SU-DHL-6 (cell line): ENCODE measurements around the gene GABRA4.

Experiments
- H2AFZ ChIP-seq: fragments of 200-600 bp; sonication (generic); 2 replicates; pipeline ENCODE4 v1.6.1; 2014; ENCODE audit warnings: low read depth, mild to moderate bottlenecking, moderate library complexity, mixed read lengths, antibody characterized with exemption, low read length; ENCODE audit not compliant: severe bottlenecking
- H3F3A ChIP-seq: fragments of 200-600 bp; shearing (Covaris generic); 2 replicates; pipeline ENCODE4 v1.6.0; 2016; ENCODE audit warnings: antibody characterized with exemption, mild to moderate bottlenecking; ENCODE audit not compliant: insufficient read depth
- H3K27ac ChIP-seq: fragments of 200-600 bp; sonication (generic); 2 replicates; pipeline ENCODE4 v1.5.1; 2016; ENCODE audit warnings: low read depth, mild to moderate bottlenecking, low read length, moderate library complexity, mixed read lengths
- H3K27me3 ChIP-seq: fragments of 200-600 bp; sonication (generic), shearing (Covaris generic); 2 replicates; pipeline ENCODE4 v1.6.0; 2014; ENCODE audit warnings: mild to moderate bottlenecking, low read length
- H3K36me3 ChIP-seq: fragments of 200-600 bp; sonication (generic); 2 replicates; pipeline ENCODE4 v1.6.1; 2014; ENCODE audit warnings: mild to moderate bottlenecking, low read length, mixed read lengths
- H3K4me2 ChIP-seq: fragments of 300-600, 200-600 bp; shearing (Covaris generic), sonication (generic); 2 replicates; pipeline ENCODE4 v1.6.0; 2014; ENCODE audit warnings: low read length, low read depth, mild to moderate bottlenecking; ENCODE audit not compliant: poor library complexity, severe bottlenecking
- H3K4me3 ChIP-seq: fragments of 200-600 bp; sonication (generic); 2 replicates; pipeline ENCODE4 v1.5.1; 2014; ENCODE audit warnings: antibody characterized with exemption, low read length, mild to moderate bottlenecking, mixed read lengths; ENCODE audit not compliant: insufficient read depth, poor library complexity, severe bottlenecking
- H3K79me2 ChIP-seq: fragments of 200-600 bp; sonication (generic); 2 replicates; pipeline ENCODE4 v1.6.1; 2014; ENCODE audit warnings: mild to moderate bottlenecking, low read length, moderate library complexity; ENCODE audit not compliant: insufficient read depth
- H3K9ac ChIP-seq: fragments of 200-600 bp; sonication (generic); 2 replicates; pipeline ENCODE4 v1.7.0; 2014; ENCODE audit warnings: mild to moderate bottlenecking, low read length
- H3K9me2 ChIP-seq: fragments of 200-600 bp; sonication (generic); replicated peaks from 2 replicates; pipeline ENCODE4 v1.6.1; 2014; ENCODE audit warnings: low read length; ENCODE audit not compliant: insufficient read depth
- H3K9me3 ChIP-seq: fragments of 200-600 bp; sonication (generic); 2 replicates; pipeline ENCODE4 v1.6.1; 2014; ENCODE audit warnings: low read length, mixed read lengths; ENCODE audit not compliant: insufficient read depth
- H4K20me1 ChIP-seq: fragments of 200-600 bp; sonication (generic); 2 replicates; pipeline ENCODE4 v1.6.1; 2014; ENCODE audit warnings: low read depth, mild to moderate bottlenecking, antibody characterized with exemption, low read length, moderate library complexity, mixed read lengths
- EZH2phosphoT487 ChIP-seq: fragments of 200-600 bp; sonication (generic), shearing (Covaris generic); conservative IDR thresholded peaks from 2 replicates; pipeline ENCODE4 v1.6.1; 2018; ENCODE audit warnings: mild to moderate bottlenecking, antibody characterized with exemption, low read length, moderate library complexity, mixed read lengths
- TF ChIP-seq, protein P1 (sequence below): fragments of 200-600 bp; sonication (generic); IDR thresholded peaks from one replicate; pipeline ENCODE4 v1.5.1; 2017; ENCODE audit warnings: antibody characterized with exemption, mild to moderate bottlenecking, low read length, moderate library complexity; ENCODE audit not compliant: insufficient read depth, poor library complexity, severe bottlenecking

The GABRA4 gene

DNA sequence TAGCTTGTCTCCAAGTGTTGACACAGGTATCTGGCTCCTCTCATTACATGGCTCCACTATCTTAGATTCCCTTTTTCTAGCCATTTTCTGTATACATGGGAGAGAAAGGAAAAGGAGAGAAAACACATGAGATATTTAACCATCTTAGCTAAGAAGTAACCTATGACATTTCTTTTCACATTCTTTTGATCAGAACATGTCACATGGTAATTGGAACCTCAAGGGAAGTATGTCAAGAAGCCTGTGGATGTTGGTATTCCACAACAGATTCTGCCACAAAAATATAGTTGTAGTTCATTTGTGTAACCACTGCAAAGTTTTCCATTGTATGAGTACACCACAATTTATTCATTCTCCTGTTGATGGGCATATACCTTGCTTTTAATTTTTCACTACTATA, 19.3 kb upstream of the GABRA4 start:
- Histone ChIP-seq H4K20me1 (no peaks in the 10 kb centered on the region), H3K9me2 (no peaks in the 10 kb centered on the region), H3K36me3 (no peaks in the 10 kb centered on the region), H3K27ac (no peak overlapping the region), H3K4me2 (no peak overlapping the region), H2AFZ (no peak overlapping the region), H3K9ac (no peak overlapping the region), H3K79me2 (no peaks in the 10 kb centered on the region), H3K27me3 (no peaks in the 10 kb centered on the region), H3F3A (no peaks in the 10 kb centered on the region), H3K9me3 (no peaks in the 10 kb centered on the region), H3K4me3 (no peak overlapping the region)
- no peak for TF ChIP-seq EZH2phosphoT487
- TF ChIP-seq, protein P1, sequence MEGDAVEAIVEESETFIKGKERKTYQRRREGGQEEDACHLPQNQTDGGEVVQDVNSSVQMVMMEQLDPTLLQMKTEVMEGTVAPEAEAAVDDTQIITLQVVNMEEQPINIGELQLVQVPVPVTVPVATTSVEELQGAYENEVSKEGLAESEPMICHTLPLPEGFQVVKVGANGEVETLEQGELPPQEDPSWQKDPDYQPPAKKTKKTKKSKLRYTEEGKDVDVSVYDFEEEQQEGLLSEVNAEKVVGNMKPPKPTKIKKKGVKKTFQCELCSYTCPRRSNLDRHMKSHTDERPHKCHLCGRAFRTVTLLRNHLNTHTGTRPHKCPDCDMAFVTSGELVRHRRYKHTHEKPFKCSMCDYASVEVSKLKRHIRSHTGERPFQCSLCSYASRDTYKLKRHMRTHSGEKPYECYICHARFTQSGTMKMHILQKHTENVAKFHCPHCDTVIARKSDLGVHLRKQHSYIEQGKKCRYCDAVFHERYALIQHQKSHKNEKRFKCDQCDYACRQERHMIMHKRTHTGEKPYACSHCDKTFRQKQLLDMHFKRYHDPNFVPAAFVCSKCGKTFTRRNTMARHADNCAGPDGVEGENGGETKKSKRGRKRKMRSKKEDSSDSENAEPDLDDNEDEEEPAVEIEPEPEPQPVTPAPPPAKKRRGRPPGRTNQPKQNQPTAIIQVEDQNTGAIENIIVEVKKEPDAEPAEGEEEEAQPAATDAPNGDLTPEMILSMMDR, result no peak

DNA sequence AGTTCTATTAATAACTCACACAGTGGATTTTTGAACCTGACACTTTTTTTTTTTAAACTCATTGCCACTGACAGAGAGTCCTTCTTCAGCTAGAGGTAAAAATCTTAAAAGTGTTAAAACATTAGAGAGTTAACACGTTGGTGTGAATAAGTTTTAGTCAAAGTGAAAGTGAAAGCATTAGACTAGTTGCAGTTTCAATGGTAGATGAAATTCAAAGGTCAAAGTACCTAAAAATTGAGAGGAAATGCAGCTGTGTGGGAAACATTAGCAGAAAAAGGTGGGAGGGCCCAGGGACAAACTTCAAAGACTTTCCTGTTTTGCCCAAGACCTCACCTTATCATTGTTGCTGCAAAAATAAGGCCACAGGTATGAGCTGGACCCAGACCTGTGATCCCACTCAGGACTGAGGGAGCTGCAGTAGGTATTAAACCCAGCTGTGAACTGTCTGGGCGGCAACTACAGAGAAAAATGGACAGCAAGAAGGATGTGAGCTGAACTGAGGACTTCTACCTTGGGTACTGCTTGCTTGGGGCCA, 17.6 kb upstream of the GABRA4 start:
- Histone ChIP-seq H3K9me3 (no peaks in the 10 kb centered on the region), H3K36me3 (no peaks in the 10 kb centered on the region), H2AFZ (no peak overlapping the region), H4K20me1 (no peaks in the 10 kb centered on the region), H3F3A (no peaks in the 10 kb centered on the region), H3K4me2 (no peak overlapping the region), H3K79me2 (no peaks in the 10 kb centered on the region), H3K27ac (no peak overlapping the region), H3K4me3 (no peak overlapping the region), H3K27me3 (no peaks in the 10 kb centered on the region), H3K9ac (no peak overlapping the region), H3K9me2 (no peaks in the 10 kb centered on the region)
- no peak for TF ChIP-seq EZH2phosphoT487
- TF ChIP-seq, protein P1, result no peak

DNA sequence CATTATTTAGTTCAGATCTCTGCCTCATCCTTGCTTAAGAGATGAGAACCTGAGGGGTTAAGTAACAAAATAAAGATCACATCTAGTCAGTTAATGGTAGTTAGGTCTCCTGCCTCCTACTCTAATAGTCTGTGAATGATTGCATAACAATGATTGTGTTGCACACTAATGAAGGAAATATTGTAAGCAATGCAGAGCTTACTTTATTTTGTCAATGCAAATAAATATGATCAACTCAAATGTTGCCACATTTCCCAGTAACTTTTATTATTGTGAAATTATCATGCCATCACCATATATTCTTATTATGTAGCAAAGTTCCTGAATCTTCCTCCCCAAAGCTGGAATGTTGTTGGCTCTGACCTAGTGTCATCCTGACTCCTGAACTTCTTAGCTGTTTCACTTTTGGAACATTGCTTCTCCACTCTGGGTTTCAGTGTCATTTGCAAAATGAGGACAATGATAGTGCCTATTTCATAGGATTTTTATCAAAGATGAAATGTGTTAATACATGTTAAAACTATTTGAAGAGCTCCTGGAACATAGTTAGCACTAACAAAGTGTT, 17.0 kb upstream of the GABRA4 start:
- H3F3A ChIP-seq, result no peaks in the 10 kb centered on the region
- no peak overlapping the region for H3K27ac ChIP-seq
- H3K9me3 ChIP-seq, result no peaks in the 10 kb centered on the region
- H3K36me3 ChIP-seq, result no peaks in the 10 kb centered on the region
- no peak overlapping the region for H3K4me2 ChIP-seq
- no peaks in the 10 kb centered on the region for H3K9me2 ChIP-seq
- H2AFZ ChIP-seq, result no peak overlapping the region
- H3K79me2 ChIP-seq, result no peaks in the 10 kb centered on the region
- no peak for TF ChIP-seq EZH2phosphoT487
- TF ChIP-seq, protein P1, result no peak
- H3K9ac ChIP-seq, result no peak overlapping the region
- H4K20me1 ChIP-seq, result no peaks in the 10 kb centered on the region
- H3K4me3 ChIP-seq, result no peak overlapping the region
- H3K27me3 ChIP-seq, result no peaks in the 10 kb centered on the region
